Neuron (in vitro differentiated cells): Measurements from ENCODE around the gene CTF1.
A peak's percentile ranks its signal among the peaks of the same experiment; 100 is the strongest.

Source experiments
- H2AFZ ChIP-seq: one replicate; pipeline ENCODE4 v1.6.1; 2013; ENCODE audit warnings: low read depth, mild to moderate bottlenecking, inconsistent platforms, low read length, moderate library complexity
- H3K27me3 ChIP-seq: one replicate; pipeline ENCODE4 v1.6.1; 2013; ENCODE audit warnings: low read length; ENCODE audit not compliant: insufficient read depth
- H3K36me3 ChIP-seq: one replicate; pipeline ENCODE4 v1.6.1; 2013; ENCODE audit warnings: low read length; ENCODE audit not compliant: insufficient read depth
- H3K4me1 ChIP-seq: one replicate; pipeline ENCODE4 v1.6.1; 2013; ENCODE audit warnings: low read length; ENCODE audit not compliant: insufficient read depth
- H3K4me3 ChIP-seq: 2 replicates; pipeline ENCODE4 v1.5.1; 2013; ENCODE audit warnings: mild to moderate bottlenecking, low read length, moderate library complexity
- H3K9me3 ChIP-seq: one replicate; pipeline ENCODE4 v1.6.1; 2013; ENCODE audit warnings: low read length

Gene CTF1

DNA sequence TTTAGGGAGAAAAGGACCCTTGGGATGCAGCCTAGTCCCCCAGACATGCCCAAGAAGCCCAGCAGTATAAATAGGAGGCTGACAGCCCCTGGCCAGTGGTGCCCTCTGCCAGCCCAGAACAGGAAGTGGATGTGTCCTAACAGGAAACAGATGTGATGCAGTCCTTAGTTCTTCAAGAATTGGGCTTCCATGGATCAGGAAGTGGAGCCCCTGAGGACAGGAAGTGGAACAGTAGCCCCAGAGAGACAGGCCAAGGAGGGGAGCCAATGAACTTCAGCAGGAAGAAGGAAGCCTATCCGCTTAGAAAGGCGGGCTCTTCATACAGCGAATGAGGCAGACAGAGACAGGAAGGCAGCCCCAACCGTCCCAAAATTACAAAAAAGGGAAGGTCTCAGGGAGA is 7.2 kb downstream of the CTF1 start:
- no peaks in the 10 kb centered on the region for H3K9me3 ChIP-seq
- H3K36me3 ChIP-seq, result no peaks in the 10 kb centered on the region

DNA sequence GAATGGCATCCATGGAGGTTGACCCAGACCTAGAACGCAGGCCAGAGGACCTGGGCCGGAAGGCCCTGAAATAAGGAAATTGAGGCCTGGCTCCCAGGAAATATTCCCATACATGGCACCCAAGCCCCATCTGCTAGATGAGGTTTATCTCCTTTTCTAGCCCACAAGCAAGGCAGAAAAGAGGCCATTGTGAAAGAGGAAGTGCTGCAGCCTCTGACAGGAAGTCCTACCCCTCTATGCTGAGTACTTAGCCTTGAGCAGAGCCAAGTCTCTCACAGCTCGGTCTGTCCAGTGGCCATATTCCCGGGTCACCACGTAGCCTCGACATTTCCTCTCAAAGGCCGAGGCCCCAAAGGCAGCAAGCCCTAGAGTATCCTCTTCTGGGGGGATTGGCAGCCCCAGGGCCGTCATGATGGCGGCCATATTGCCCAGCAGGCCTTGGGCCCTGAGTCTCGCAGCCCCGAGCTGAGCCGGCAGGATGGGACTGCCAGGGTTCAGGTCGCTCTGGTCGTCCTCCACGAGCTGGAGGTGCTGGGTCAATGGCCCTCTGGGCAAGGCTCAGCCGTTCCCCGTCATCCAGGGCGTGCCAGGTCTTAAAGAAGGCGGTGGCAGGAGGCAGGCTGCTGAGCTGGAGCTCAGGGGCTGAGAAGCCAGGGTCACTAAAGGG is 7.8 kb downstream of the CTF1 start:
- no peak overlapping the region for H3K4me3 ChIP-seq
- no peaks in the 10 kb centered on the region for H3K36me3 ChIP-seq
- peaks cover 7% of the 10 kb centered on the region for H3K4me1 ChIP-seq
- H3K9me3 ChIP-seq, result no peaks in the 10 kb centered on the region
- H2AFZ ChIP-seq, result no peak overlapping the region
- H3K27me3 ChIP-seq, result no peaks in the 10 kb centered on the region

More for the DNA sequence above, 7.2 kb downstream of the CTF1 start:
- Histone ChIP-seq H3K4me3 (no peak overlapping the region), H2AFZ (no peak overlapping the region), H3K27me3 (no peaks in the 10 kb centered on the region), H3K4me1 (peaks cover 7% of the 10 kb centered on the region)

DNA sequence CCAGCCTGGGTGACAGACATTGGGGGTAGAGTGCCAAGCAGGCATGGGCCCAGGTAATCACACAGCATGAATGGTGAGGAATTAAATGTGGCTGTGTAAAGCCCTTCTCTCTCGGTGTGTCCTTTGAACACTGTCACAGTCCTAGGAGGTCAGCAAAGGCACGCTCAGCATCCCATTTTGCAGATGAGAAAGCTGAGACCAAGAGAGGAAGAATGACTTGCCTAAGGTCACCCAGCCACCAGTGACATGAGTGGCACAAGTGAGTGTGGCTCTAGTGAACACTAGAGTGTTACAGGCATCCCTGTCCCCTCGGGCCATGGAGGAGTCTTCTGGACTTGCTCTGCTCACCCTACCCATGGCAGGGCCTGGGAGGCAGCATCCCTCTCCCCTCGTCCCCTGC is 10.7 kb downstream of the CTF1 start:
- peaks cover 7% of the 10 kb centered on the region for H3K4me1 ChIP-seq
- H3K4me3 ChIP-seq, result no peak overlapping the region
- H3K36me3 ChIP-seq, result no peaks in the 10 kb centered on the region

DNA sequence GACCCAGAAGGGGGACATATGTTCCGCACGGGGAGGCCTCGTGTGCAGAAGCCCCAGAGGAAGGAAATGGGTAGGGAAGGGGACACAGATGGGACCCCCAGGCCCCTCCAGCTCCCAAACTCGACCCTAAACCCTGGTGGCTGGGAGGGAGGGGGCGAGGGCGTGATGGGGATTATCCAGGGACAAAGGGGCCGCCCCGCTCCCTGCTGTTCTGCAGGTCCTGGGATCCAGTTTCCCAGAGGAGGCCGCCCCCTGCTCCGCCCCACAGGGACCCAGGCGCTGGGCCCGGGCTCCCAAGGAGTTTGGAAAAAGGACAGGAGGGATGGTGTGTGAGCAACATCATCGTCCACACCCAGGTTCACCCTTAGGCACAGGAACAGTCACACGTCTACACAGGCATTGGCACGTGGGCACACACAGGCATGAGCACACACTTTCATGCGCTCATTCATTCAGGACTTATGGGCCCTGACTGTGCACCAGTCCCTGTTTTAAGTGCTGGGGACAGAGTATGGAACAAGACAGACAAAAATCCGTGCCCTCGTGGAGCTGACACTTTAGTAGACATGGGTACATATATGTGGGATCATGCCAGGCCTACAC is 14.1 kb downstream of the CTF1 start:
- Histone ChIP-seq H2AFZ (no peak overlapping the region), H3K4me3 (no peak overlapping the region), H3K27me3 (no peaks in the 10 kb centered on the region), H3K4me1 (peaks cover 7% of the 10 kb centered on the region), H3K9me3 (no peaks in the 10 kb centered on the region), H3K36me3 (no peaks in the 10 kb centered on the region)

More for the DNA sequence above, 10.7 kb downstream of the CTF1 start:
- H3K27me3 ChIP-seq, result no peaks in the 10 kb centered on the region
- no peak overlapping the region for H2AFZ ChIP-seq
- no peaks in the 10 kb centered on the region for H3K9me3 ChIP-seq

DNA sequence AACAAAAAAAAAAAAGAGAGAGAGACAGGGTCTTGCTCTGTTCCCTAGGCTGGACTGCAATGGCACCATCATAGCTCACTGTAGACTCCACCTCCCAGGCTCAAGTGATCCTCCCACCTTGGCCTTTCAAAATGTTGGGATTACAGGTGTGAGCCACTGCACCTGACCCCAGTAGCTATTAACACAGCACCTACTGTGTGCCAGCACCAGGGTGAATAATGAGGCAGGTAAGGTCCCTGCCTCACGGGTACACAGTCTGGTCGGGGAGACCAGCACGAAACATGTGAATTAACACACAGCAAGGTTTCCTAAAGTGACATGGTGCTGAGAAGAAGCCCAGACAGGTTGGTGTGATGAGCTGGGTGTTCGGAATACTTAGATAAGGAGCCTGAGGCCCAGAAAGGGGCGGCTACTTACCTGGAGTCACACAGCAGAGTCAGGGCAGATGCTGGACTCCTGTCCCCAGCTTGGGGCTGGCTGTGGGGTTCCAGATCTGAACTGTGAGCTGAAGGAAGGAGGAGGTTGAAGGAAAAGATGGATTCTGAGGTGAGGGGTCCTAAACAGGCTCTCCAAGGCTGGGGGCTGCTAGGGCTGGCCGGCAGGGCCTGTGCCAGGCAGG is 16.5 kb downstream of the CTF1 start:
- no peaks in the 10 kb centered on the region for H3K9me3 ChIP-seq
- H3K4me1 ChIP-seq, result no peaks in the 10 kb centered on the region
- no peak overlapping the region for H3K4me3 ChIP-seq
- no peak overlapping the region for H2AFZ ChIP-seq
- H3K36me3 ChIP-seq, result no peaks in the 10 kb centered on the region
- no peaks in the 10 kb centered on the region for H3K27me3 ChIP-seq

DNA sequence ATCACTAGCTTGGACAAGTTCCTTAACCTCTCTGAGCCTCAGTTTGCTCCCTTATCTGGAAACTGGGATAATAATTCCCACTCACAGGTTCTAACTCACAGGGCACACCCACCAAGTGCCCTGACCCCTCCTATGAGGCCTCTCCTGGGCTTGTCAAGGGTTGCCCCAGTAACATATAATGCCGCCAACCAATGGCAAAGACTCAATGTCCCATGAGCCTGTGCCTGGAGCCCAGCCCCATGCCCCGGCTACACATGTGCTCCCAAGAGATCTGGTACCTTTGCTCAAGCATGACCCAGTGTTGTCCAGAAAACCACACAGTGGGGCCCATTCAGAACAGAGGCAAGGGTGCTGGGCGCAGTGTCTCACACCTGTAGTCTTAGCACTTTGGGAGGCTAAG is 18.4 kb downstream of the CTF1 start:
- no peaks in the 10 kb centered on the region for H3K9me3 ChIP-seq
- no peaks in the 10 kb centered on the region for H3K4me1 ChIP-seq
- no peaks in the 10 kb centered on the region for H3K36me3 ChIP-seq
- H3K4me3 ChIP-seq, result no peak overlapping the region
- H2AFZ ChIP-seq, result no peak overlapping the region
- no peaks in the 10 kb centered on the region for H3K27me3 ChIP-seq

DNA sequence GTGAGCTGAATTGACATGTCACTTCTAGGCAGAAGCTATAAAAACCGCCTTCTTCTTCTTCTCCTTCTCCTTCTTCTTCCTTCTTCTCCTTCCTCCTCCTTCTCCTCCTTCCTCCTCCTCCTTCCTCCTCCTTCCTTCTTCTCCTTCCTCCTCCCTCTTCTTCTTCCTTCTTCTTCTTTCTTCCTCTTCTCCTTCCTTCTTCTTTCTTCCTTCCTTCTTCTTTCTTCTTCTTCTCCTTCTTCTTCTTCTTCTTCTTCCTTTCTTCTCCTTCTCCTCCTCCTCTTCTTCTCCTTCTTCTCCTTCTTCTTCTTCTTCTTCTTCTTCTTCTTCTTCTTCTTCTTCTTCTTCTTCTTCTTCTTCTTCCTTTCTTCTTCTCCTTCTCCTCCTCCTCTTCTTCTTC is 22.2 kb downstream of the CTF1 start:
- Histone ChIP-seq H3K9me3 (no peaks in the 10 kb centered on the region), H3K36me3 (no peaks in the 10 kb centered on the region), H2AFZ (no peak overlapping the region), H3K27me3 (no peaks in the 10 kb centered on the region), H3K4me3 (no peak overlapping the region), H3K4me1 (no peaks in the 10 kb centered on the region)

DNA sequence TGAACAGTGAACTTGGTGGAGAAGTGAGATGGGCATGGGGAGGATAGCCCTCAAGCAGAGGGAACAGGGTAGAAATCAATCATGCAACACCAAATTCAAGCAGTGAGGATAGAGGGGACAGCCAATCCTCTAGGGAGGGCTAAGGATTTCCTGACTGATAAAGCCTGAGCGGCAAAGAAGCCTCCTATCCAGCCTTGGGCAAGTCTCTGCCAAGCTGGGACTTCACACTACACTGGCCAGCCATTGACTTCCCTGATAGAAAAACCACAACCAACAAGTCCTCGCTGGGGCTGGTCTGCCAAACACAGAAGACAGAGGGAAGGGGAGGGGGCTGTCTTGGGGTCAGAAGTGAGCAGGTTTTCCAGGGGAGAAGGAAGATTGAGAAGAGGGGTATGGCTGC is 24.5 kb downstream of the CTF1 start:
- no peak overlapping the region for H2AFZ ChIP-seq
- no peaks in the 10 kb centered on the region for H3K9me3 ChIP-seq
- peaks cover 15% of the 10 kb centered on the region for H3K4me1 ChIP-seq
- H3K4me3 ChIP-seq, result no peak overlapping the region
- H3K36me3 ChIP-seq, result peaks cover 3% of the 10 kb centered on the region
- H3K27me3 ChIP-seq, result no peaks in the 10 kb centered on the region

DNA sequence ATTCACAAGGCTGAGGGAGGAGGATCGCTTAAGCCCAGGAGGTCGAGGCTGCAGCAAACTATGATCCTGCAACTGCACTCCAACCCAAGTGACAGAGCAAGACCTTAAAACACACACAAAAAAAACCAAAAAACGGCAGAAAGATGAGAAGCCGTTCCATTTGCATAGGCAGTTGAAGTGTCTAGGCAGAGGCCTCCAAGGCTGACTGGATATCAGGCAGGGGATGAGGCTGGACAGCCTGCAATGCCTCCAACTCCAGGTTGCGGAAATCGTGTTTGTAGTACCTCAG is 25.0 kb downstream of the CTF1 start:
- Histone ChIP-seq H3K36me3 (peaks cover 4% of the 10 kb centered on the region), H3K4me3 (no peak overlapping the region), H3K4me1 (peaks cover 18% of the 10 kb centered on the region), H2AFZ (no peak overlapping the region), H3K27me3 (no peaks in the 10 kb centered on the region), H3K9me3 (no peaks in the 10 kb centered on the region)

DNA sequence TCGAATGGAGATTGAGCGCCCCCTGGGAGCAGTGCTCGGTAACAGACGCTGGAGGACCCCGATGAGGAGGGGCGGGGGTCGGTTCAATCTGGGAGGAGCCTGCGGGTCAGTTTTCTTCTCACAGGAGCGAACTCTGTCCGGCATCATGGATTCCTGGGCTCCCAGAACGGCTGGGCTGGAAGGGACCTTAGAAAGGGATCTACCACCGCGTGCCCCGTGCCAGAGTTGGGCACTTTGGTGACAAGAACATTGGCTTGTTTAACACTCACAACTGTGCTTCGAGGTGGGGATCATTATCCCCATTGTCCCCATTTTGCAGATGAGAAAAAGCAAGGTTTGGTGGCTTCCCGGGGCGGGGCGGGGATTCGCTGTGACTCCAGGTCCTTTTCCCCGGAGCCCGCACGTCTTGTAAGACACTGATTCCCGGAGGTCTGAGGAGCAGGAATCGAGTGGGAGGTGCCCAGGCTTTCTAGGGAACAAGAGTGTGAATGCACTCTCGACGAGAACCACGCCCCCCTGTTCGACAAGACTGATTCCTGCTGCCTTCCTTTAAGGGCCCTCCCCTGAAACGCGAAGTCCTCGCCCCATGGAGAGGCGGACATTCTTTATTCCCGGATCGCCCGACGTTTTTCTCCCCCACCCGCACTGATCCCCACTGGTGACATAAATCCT is 25.5 kb downstream of the CTF1 start:
- H3K36me3 ChIP-seq, result peaks cover 8% of the 10 kb centered on the region
- peaks cover 18% of the 10 kb centered on the region for H3K4me1 ChIP-seq
- H2AFZ ChIP-seq, result peak overlapping the region; percentile 31
- peak overlapping the region; percentile 62 for H3K4me3 ChIP-seq
- H3K27me3 ChIP-seq, result no peaks in the 10 kb centered on the region
- no peaks in the 10 kb centered on the region for H3K9me3 ChIP-seq

DNA sequence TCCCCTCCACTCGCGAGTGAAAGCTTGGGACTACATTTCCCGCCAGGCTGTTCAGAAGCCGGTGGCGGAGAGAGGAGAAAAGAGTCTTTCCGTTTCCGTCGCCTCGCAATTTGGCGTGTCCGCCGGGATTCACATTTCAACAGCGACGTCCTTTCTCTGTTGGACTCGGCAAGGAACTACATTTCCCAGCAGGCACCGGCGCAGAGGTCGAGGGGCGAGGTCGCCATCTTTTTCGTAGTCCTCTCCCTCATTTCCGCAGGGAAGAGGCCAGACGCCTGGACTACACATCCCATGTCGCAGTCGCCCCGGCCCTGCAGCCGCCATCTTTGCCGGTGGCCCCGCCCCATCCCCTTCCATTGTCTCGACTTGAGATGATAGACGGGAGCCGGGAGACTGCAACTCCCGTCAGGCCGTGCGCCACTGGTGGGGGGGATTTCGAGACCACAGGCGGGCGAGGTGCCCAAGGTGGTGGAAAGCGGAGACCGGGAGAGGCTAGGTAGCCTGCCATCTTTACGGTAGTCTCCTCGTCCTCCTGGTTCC is 26.1 kb downstream of the CTF1 start:
- Histone ChIP-seq H3K27me3 (no peaks in the 10 kb centered on the region), H3K4me1 (peaks cover 18% of the 10 kb centered on the region), H3K4me3 (peak overlapping the region; percentile 62), H3K9me3 (no peaks in the 10 kb centered on the region), H3K36me3 (peaks cover 14% of the 10 kb centered on the region), H2AFZ (peak overlapping the region; percentile 31)

DNA sequence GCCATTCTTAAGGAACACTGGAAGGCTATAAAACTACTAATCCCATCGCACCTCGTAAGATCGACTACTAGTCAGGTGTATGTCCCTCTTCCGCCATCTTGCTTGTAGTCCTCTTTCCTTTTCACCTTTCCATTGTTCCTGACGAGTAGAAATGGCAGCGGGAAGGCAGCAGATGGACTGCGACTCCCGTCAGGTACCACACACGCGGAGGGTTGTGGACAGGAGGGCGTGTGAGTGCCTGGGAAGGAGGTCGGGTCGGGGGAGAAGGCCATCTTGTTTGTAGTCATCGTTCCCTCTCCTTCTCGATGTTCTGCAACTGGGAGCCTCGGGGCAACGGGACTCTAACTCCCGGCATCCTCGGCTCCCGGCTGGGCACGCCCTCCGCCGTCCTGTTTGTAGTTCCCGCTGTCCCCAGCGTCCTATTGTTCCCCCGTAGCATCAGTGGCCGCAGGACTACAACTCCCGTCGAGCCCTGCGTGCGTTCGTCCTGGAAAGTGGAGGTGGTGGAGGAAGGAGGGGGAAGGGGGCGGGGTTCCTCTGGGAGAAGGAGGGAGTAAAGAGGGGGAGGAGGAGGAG is 26.6 kb downstream of the CTF1 start:
- Histone ChIP-seq H2AFZ (no peak overlapping the region), H3K4me3 (peak overlapping the region; percentile 56), H3K4me1 (peaks cover 18% of the 10 kb centered on the region), H3K9me3 (no peaks in the 10 kb centered on the region), H3K36me3 (peaks cover 15% of the 10 kb centered on the region), H3K27me3 (no peaks in the 10 kb centered on the region)

DNA sequence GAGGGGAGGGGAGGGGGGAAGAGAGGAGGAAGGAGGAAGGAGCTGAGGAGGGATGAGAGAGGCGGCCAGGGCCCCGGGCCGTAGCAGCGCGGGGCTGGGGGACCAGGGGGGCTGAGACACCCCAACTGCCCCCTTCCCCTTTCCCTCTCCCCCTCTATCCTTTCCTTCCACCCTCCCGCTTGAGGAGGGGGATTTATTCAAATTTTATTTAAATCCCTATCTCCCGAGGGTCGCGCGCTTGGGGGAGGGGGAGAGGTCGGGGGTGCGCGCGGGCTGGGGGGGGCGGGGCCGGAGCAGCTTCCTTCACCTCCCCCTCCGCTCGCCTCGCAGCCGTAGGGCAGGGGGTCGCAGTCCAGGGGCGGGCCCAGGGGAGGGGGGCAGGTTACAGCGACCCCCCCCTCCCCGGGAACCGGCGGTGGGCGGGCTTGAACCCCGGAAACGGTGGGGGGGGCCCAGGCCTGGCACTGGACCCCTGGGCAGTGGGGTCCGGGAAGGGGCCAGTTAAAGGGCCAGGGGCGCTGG is 27.2 kb downstream of the CTF1 start, which contains the start of gene FBXL19:
FBXL19 (plus strand) TSS at position 19 of the 522 bp plus-strand sequence. CDS start 2,183 bp downstream, outside the sequence.
- no peaks in the 10 kb centered on the region for H3K9me3 ChIP-seq
- H3K4me3 ChIP-seq, result peak within 1 kb of the TSS; percentile 62
- H3K27me3 ChIP-seq, result no peaks in the 10 kb centered on the region
- H3K36me3 ChIP-seq, result peaks cover 20% of the 10 kb centered on the region
- no peak within 1 kb of the TSS for H2AFZ ChIP-seq
- peaks cover 18% of the 10 kb centered on the region for H3K4me1 ChIP-seq
